Spinal cord (tissue), 10 donors: ENCODE measurements around the gene IGLL5. TPM values are rescaled to one million over a fixed set of nuclear protein-coding genes. Genes with fewer than 3 reads are reported as not detected.

Experiments used
- DNase-seq, 6 donors: peaks; one replicate each; pipeline versions ENCODE4 v3.0.0 to v3.0.0-alpha.2; 2013 to 2015; ENCODE audit warnings: low spot score in 6 of 6, low read depth in 4 of 6
- H3K27ac ChIP-seq: one replicate; pipeline ENCODE4 v1.5.1; 2013; ENCODE audit warnings: low read depth, low read length, control low read depth
- H3K27me3 ChIP-seq: one replicate; pipeline ENCODE4 v1.6.1; 2013; ENCODE audit warnings: low read length; ENCODE audit not compliant: control insufficient read depth, insufficient read depth
- H3K36me3 ChIP-seq: one replicate; pipeline ENCODE4 v1.6.1; 2013; ENCODE audit warnings: low read length; ENCODE audit not compliant: control insufficient read depth, insufficient read depth
- H3K4me1 ChIP-seq: one replicate; pipeline ENCODE4 v1.6.1; 2013; ENCODE audit warnings: low read length; ENCODE audit not compliant: control insufficient read depth, insufficient read depth
- H3K4me3 ChIP-seq: one replicate; pipeline ENCODE4 v1.5.1; 2013; ENCODE audit warnings: low read depth, low read length, control low read depth
- H3K9me3 ChIP-seq: one replicate; pipeline ENCODE4 v1.6.1; 2013; ENCODE audit warnings: low read length; ENCODE audit not compliant: control insufficient read depth, insufficient read depth
- WGBS: methylation state at CpG from one replicate; pipeline ENCODE4 v1.1.5; 2013; ENCODE audit warnings: missing lambda C conversion rate; ENCODE audit not compliant: insufficient coverage; 5-methylcytosine and 5-hydroxymethylcytosine counted together
- polyA plus RNA-seq, 2 donors: library from polyadenylated mRNA; unstranded; fragments of 120-200 nt; gene quantifications; one replicate each; pipeline ENCODE4 v1.2.1, GENCODE V29; 2013; ENCODE audit not compliant: insufficient read length in 2 of 2
- total RNA-seq, 2 donors: library from RNA; depleted of rRNA in 1 of 2; stranded (reverse); fragments of 120-200 nt in 1 of 2; fragments of >200 nt in 1 of 2; gene quantifications; one replicate each; pipeline versions ENCODE4 v1.2.3 to v1.2.4, GENCODE V29; 2013 to 2014
- donor health status: healthy.

The IGLL5 gene
- total and polyA plus RNA-seq, 4 donors, result 0.99 TPM; not detected in 3

DNA sequence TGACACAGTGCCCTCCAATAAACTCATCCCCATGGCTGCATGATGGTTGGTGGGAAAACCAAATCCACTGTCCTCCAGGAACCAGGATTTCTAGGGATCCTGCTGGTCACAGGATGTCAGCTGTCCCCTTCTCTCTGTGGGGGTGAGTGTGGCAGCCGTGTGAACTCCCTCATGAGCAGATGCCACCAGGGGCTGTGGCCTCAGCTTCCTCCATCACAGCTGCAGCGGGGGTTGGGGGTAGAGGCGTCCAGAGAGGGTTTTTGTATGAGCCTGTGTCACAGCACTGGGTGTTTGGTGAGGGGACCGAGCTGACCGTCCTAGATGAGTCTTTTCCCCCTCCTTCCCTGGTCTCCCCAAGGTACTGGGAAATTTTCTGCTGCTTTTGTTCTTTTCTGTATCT lies 26.4 kb downstream of the IGLL5 start:
- no peaks in the 10 kb centered on the region for H3K4me1 ChIP-seq
- no peak overlapping the region for H3K27ac ChIP-seq
- H3K4me3 ChIP-seq, result no peak overlapping the region
- H3K36me3 ChIP-seq, result no peaks in the 10 kb centered on the region
- DNase-seq, result no peak
- H3K27me3 ChIP-seq, result no peaks in the 10 kb centered on the region
- no CpG with 5 or more reads among the region's 5 CpGs for WGBS
- H3K9me3 ChIP-seq, result no peaks in the 10 kb centered on the region

DNA sequence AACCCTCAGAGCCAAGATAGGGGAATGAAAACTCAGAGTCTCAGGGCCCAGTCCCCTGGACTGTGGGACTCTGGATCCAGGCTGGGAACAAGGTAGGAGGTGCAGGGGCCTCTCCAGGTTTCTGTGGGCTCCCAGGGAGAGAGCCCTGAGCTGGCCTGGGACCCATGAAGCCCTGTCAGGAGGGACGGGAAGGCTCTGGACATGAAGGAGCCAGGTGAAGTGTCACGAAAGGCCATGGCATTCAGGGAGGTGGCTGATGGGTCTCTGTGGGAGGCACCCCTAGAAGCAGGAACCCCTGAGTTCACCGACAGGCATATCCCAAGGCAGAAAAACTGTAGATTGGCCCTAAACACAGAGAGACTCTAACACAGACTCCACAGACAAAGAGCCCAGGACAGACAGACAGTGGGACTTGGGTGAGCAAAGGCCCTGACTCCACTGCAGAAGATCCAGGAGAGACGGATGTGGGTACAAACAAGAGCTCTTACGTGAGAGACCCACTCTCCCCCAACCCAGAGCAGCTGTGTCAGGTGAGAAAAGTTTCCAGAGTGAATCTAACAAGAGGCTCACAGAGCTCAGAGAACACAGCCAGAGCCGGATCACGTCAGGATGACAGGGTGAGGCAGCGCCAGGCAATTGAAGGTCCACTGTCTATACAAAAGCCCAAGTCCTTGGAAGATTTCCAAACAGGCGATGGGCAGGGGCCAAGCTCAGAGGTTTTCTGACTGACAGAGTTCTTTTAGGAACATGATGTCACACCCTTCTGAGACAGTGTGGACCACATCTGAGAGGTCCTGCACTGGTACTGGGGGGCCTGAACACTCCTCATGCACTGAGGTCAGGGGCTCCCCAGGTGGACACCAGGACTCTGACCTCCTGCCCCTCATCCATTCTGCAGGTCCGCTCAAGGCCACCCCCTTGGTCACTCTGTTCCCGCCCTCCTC lies 27.4 kb downstream of the IGLL5 start:
- H3K36me3 ChIP-seq, result no peaks in the 10 kb centered on the region
- H3K27me3 ChIP-seq, result no peaks in the 10 kb centered on the region
- no peak overlapping the region for H3K4me3 ChIP-seq
- no peaks in the 10 kb centered on the region for H3K9me3 ChIP-seq
- whole genome bisulfite sequencing, result 76% methylated on average over 9 of the region's 11 CpGs
- peak in 1 of 6 donors; percentile 15 for DNase-seq
- H3K27ac ChIP-seq, result no peak overlapping the region
- no peaks in the 10 kb centered on the region for H3K4me1 ChIP-seq

DNA sequence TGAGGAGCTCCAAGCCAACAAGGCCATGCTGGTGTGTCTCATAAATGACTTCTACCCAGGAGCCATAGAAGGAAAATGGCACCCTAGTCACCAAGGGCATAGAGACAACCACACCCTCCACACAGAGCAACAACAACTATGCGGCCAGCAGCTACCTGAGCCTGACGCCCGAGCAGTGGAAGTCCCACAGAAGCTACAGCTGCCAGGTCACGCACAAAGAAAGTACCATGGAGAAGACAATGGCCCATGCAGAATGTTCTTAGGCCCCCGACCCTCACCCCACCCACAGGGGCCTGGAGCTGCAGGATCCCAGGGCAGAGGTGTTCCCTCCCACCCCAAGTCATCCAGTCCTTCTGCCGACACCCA lies 28.0 kb downstream of the IGLL5 start:
- Histone ChIP-seq H3K27me3 (no peaks in the 10 kb centered on the region), H3K9me3 (no peaks in the 10 kb centered on the region), H3K36me3 (no peaks in the 10 kb centered on the region), H3K27ac (no peak overlapping the region), H3K4me1 (no peaks in the 10 kb centered on the region), H3K4me3 (no peak overlapping the region)
- WGBS, result 96% methylated on average over 6 of the region's 6 CpGs
- DNase-seq, result no peak

DNA sequence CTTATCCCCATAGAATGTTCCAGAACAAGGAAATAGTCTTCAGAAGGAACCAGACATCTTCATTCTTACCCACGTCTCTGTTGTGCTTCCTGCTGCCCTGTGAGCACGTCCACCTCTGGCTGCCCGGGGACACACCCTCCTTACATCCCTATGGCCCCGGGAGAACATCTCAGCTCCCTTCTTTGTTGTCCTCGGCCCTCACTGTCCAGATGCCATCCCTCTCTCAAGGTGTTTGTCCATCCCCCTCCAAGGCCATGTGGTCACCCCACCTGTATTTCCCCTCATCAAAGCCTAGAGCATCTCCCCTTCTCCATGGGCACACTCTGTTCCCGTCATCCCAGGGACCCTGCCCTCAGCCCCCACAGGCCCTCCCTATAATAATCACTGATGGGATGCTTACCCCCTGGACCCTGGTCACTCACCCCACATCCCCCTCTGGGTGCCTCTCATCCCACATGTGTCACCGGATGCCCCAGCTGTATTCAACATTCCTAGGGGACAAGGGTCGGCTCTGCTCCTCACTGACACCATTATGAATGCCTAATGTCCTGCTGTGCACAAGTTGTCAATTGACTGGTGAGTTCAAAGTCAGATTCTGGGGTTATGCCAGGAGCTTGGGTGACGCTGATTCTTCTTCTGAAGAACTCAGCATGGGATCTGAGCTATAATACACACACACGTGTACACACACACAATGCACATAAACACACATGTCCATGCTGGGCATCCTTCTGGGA lies 28.8 kb downstream of the IGLL5 start:
- Histone ChIP-seq H3K4me1 (no peaks in the 10 kb centered on the region), H3K4me3 (no peak overlapping the region), H3K9me3 (no peaks in the 10 kb centered on the region), H3K27ac (no peak overlapping the region), H3K27me3 (no peaks in the 10 kb centered on the region), H3K36me3 (no peaks in the 10 kb centered on the region)
- WGBS, result 79% methylated on average over 7 of the region's 10 CpGs
- DNase-seq, result no peak

DNA sequence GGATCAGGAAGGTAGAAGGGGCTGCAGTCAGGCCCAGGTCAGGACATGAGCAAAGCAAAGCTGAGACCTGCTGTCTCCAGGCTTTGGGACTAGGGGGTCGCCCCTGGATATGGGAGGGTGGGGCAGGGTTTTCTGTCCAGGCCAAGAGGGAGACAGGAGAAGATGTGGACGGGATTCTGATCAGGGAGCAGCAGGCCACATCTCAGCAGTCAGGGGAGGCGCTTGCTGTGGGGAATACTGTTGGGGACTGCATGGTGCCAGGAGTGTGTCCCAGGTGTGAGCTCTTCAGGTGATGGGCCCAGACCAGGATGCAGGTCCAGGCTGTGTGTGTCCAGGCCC lies 29.3 kb downstream of the IGLL5 start:
- Histone ChIP-seq H3K4me3 (no peak overlapping the region), H3K36me3 (no peaks in the 10 kb centered on the region), H3K9me3 (no peaks in the 10 kb centered on the region), H3K4me1 (no peaks in the 10 kb centered on the region), H3K27me3 (no peaks in the 10 kb centered on the region), H3K27ac (no peak overlapping the region)
- WGBS, result 77% methylated on average over 3 of the region's 3 CpGs
- DNase-seq, result no peak

DNA sequence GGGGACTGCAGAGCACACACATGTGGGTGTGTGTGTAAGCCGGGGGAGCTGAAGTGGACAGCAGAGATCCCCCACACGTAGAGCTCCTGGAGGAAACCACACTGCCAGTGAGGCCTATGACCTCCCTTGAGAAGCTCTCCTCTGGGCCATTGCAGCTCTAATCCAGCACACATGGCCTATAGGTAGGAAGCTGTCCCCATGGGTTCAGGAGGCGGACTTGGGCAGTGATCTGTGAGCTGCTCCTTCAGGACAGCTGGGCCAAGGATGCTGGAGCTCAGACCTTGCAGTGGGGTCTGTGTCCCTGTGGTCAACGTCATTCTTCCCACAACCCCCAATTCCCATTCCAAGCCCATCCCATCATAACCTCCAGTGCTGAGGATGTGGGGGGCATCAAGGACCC lies 29.8 kb downstream of the IGLL5 start:
- Histone ChIP-seq H3K36me3 (no peaks in the 10 kb centered on the region), H3K9me3 (no peaks in the 10 kb centered on the region), H3K27ac (no peak overlapping the region), H3K4me1 (no peaks in the 10 kb centered on the region), H3K27me3 (no peaks in the 10 kb centered on the region), H3K4me3 (no peak overlapping the region)
- 97% methylated on average over 3 of the region's 4 CpGs for WGBS
- DNase-seq, result no peak

DNA sequence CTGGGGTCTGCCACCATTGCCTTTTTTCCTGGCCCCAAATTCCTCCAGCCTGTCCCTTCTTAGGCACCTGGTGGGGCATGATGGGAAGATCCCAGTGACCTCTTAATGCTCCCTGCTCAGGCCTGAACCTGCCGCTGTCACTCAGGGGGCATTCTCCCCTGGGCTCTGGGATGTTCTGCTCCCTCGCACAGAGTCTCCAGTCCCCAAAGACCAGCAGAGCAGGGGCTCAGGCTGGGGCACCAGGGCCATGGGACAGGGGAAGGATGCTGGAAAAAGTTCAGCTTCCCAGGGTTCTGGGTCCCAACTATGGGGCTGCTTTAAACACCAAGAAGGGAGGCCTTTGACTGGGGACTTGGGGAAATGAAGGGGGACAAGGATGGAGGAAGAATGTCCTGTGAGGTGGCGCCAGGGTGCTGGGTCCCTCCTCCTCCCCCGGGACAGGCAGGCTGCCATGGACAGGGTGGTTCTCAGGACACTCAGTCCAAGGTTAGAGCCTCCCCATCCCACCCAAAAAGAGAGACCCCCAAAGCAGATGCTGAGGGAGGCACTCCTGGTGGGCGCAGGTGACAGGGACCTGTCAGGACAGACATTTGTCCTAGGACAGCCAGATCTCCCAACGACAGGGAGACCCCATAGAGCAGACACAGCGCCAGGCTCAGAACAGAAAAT lies 30.8 kb downstream of the IGLL5 start:
- no peak overlapping the region for H3K4me3 ChIP-seq
- H3K4me1 ChIP-seq, result no peaks in the 10 kb centered on the region
- no peak overlapping the region for H3K27ac ChIP-seq
- WGBS, result 67% methylated on average over 4 of the region's 7 CpGs
- no peaks in the 10 kb centered on the region for H3K27me3 ChIP-seq
- H3K9me3 ChIP-seq, result no peaks in the 10 kb centered on the region
- H3K36me3 ChIP-seq, result no peaks in the 10 kb centered on the region
- DNase-seq, result no peak

DNA sequence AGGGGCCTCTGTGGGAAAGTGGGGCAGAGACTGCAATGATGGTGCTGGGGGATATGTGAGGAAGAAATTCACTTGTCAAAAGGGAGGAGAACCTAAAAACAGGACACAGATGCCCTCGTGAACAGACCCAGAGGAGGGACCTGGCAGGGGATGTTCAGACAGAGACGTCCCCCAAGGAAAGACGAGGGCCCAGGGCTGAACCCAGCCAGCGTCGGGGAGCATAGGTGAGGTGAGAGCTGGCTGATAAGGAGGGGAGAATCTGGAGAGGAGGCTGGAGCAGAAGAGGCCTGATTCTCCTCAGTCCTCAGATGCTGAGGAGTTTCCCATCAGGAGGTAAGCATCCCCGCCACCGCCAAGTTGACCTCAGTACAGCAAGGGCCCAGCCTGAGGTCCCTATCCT lies 31.4 kb downstream of the IGLL5 start:
- Histone ChIP-seq H3K27me3 (no peaks in the 10 kb centered on the region), H3K9me3 (no peaks in the 10 kb centered on the region), H3K27ac (no peak overlapping the region), H3K4me1 (no peaks in the 10 kb centered on the region), H3K36me3 (no peaks in the 10 kb centered on the region), H3K4me3 (no peak overlapping the region)
- 94% methylated on average over 7 of the region's 7 CpGs for WGBS
- no peak for DNase-seq

DNA sequence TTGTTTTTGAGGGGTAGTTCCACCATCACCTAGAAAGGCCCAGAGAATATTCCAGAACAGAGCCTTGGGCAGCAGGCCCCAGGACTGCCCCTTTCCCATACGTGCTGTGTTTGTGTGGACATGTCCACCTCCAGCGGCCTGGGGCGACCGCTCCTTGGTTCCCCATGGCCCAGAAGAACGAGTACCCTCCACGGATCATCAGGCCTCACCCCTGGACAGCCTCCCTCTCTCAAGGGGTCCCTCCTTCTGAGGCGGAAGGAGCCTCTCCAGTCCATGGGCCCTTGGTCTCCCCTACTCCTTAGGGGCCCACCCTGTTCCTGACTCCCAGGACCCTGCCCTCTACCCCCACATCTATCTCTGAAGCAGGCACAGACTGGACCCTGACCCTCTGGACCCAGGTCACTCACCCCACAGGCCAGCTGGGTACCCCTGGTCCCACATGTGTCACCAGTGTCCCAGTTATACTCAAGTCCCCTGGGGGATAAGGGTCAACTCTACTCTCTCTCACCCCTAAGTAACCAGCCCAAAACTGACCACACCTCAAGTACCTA lies 32.6 kb downstream of the IGLL5 start:
- no peaks in the 10 kb centered on the region for H3K4me1 ChIP-seq
- WGBS, result 93% methylated on average over 7 of the region's 7 CpGs
- no peaks in the 10 kb centered on the region for H3K36me3 ChIP-seq
- H3K27ac ChIP-seq, result no peak overlapping the region
- no peaks in the 10 kb centered on the region for H3K27me3 ChIP-seq
- no peaks in the 10 kb centered on the region for H3K9me3 ChIP-seq
- no peak for DNase-seq
- no peak overlapping the region for H3K4me3 ChIP-seq
